Measurements from ENCODE around the gene FREY1. TPM values are rescaled to one million over a fixed set of nuclear protein-coding genes. Genes with fewer than 3 reads are reported as not detected.

The FREY1 gene
- total and polyA plus RNA-seq, 8 donors = 0.12 to 1.3 (median 0.40) TPM; not detected in 1

- H3K36me3 ChIP-seq = peaks cover 0 to 5% (median 3%) of the 10 kb centered on the region in 3 donors
- intact Hi-C loops (cut with DNase I) = no loop called here
- H3K9me3 ChIP-seq = no peaks in the 10 kb centered on the region
- WGBS, 2 donors = 31 to 33% methylated on average over 43 of the region's 43 CpGs
- TF ChIP-seq CTCF (IDR thresholded peaks at IDR 0.05) = no peak
- H3K4me3 ChIP-seq = peak overlapping the region; percentile 29 to 63 (median 39)
- ATAC-seq = peak in 2 of 4 donors; percentile 11 to 15
- DNase-seq = peak in 2 of 6 donors; percentile 49 to 80
- FAIRE-seq = no peak
- no peak overlapping the region for H3K27ac ChIP-seq
- H3K27me3 ChIP-seq = no peaks in the 10 kb centered on the region
- H3K4me1 ChIP-seq = no peaks in the 10 kb centered on the region
Measured at GRCh38 chr11:45885921-45886721, 20.9 kb downstream of the FREY1 start.

GRCh38 chr11:45885274-45885920 is 21.7 kb downstream of the FREY1 start, which contains the start of gene MAPK8IP1:
Gene MAPK8IP1 (plus strand): TSS chr11:45885651. CDS start chr11:45885821, 170 bp downstream.
- DNase-seq = peak; percentile 54 to 87 (median 78)
- WGBS, 2 donors = 2% methylated on average over 27 to 73 of the region's 73 CpGs
- TF ChIP-seq CTCF (IDR thresholded peaks at IDR 0.05) = no peak

GRCh38 chr11:45884596-45885185 is 22.4 kb downstream of the FREY1 start:
- TF ChIP-seq CTCF (IDR thresholded peaks at IDR 0.05) = no peak
- intact Hi-C loops (cut with DNase I) = no loop called here
- H3K4me3 ChIP-seq = peak overlapping the region in 2 of 4 donors; percentile 45 to 63
- peaks cover 0 to 14% (median 9%) of the 10 kb centered on the region in 3 donors for H3K36me3 ChIP-seq
- WGBS, 2 donors = 88 to 91% methylated on average over 10 of the region's 10 CpGs
- ATAC-seq (peak in 1 of 4 donors; percentile 3), DNase-seq (peak in 1 of 6 donors; percentile 34), FAIRE-seq (no peak)
- H3K27me3 ChIP-seq = no peaks in the 10 kb centered on the region
- no peak overlapping the region for H3K27ac ChIP-seq
- H3K4me1 ChIP-seq = no peaks in the 10 kb centered on the region
- H3K9me3 ChIP-seq = no peaks in the 10 kb centered on the region

More at GRCh38 chr11:45885274-45885920, 21.7 kb downstream of the FREY1 start, which contains the start of gene MAPK8IP1:
- Histone ChIP-seq H3K27me3 (no peaks in the 10 kb centered on the region), H3K4me1 (no peaks in the 10 kb centered on the region), H3K27ac (no peak within 1 kb of the TSS), H3K4me3 (peak within 1 kb of the TSS; percentile 29 to 63 (median 39)), H3K9me3 (no peaks in the 10 kb centered on the region), H3K36me3 (peaks cover 0 to 13% (median 9%) of the 10 kb centered on the region in 3 donors)
- no peak for FAIRE-seq
- ATAC-seq = peak; percentile 80 to 92 (median 88)
- intact Hi-C loops (cut with DNase I) = no loop called here

GRCh38 chr11:45881708-45882368 is 25.2 kb downstream of the FREY1 start:
- WGBS, 2 donors = 86% methylated on average over 6 of the region's 6 CpGs
- H3K36me3 ChIP-seq = peaks cover 0 to 15% (median 14%) of the 10 kb centered on the region in 3 donors
- H3K4me1 ChIP-seq = no peaks in the 10 kb centered on the region
- no peaks in the 10 kb centered on the region for H3K9me3 ChIP-seq
- DNase-seq (peak in 1 of 6 donors; percentile 36), FAIRE-seq (no peak), ATAC-seq (no peak)
- H3K4me3 ChIP-seq = no peak overlapping the region
- no peaks in the 10 kb centered on the region for H3K27me3 ChIP-seq
- intact Hi-C loops (cut with DNase I) = no loop called here
- no peak for TF ChIP-seq CTCF (IDR thresholded peaks at IDR 0.05)
- H3K27ac ChIP-seq = no peak overlapping the region
